Osteoblast (primary cell): ENCODE measurements around the gene RHBDD3. TPM values are rescaled to one million over a fixed set of nuclear protein-coding genes. Genes with fewer than 3 reads are reported as not detected.
A peak's percentile ranks its signal among the peaks of the same experiment; 100 is the strongest.

ENCODE experiments used
- DNase-seq: peaks from one replicate; pipeline ENCODE4 v3.0.0; 2011; ENCODE audit warnings: low spot score, mixed read lengths; ENCODE audit not compliant: insufficient read length; ENCODE audit errors: missing footprints
- H2AFZ ChIP-seq: 2 replicates; pipeline ENCODE4 v1.6.0; 2011; ENCODE audit warnings: mild to moderate bottlenecking, low read length
- H3K27ac ChIP-seq: 2 replicates; pipeline ENCODE4 v1.5.1; 2011; ENCODE audit warnings: mild to moderate bottlenecking, low read depth, low read length, moderate library complexity
- H3K27me3 ChIP-seq: 2 replicates; pipeline ENCODE4 v1.6.0; 2012; ENCODE audit warnings: mild to moderate bottlenecking, control low read depth, inconsistent platforms, low read length, moderate library complexity; ENCODE audit not compliant: insufficient read depth
- H3K36me3 ChIP-seq: 2 replicates; pipeline ENCODE4 v1.5.1; 2011; ENCODE audit warnings: mild to moderate bottlenecking, low read length, control low read depth, moderate library complexity; ENCODE audit not compliant: insufficient read depth
- H3K4me1 ChIP-seq: 2 replicates; pipeline ENCODE4 v1.5.1; 2011; ENCODE audit warnings: mild to moderate bottlenecking, low read length, control low read depth, moderate library complexity; ENCODE audit not compliant: insufficient read depth
- H3K4me2 ChIP-seq: 2 replicates; pipeline ENCODE4 v1.6.0; 2011; ENCODE audit warnings: mild to moderate bottlenecking, low read length; ENCODE audit not compliant: insufficient read depth
- H3K4me3 ChIP-seq: fragments of 200-600 bp; sonication (generic); 3 replicates; pipeline ENCODE4 v1.5.1; 2012; ENCODE audit warnings: mild to moderate bottlenecking, low read length, inconsistent platforms; ENCODE audit not compliant: insufficient read depth
- H3K79me2 ChIP-seq: 2 replicates; pipeline ENCODE4 v1.6.0; 2012; ENCODE audit warnings: mild to moderate bottlenecking, low read length, control low read depth, inconsistent platforms; ENCODE audit not compliant: insufficient read depth
- H3K9me3 ChIP-seq: 2 replicates; pipeline ENCODE4 v1.5.1; 2011; ENCODE audit warnings: low read depth, low read length, control low read depth
- H4K20me1 ChIP-seq: 2 replicates; pipeline ENCODE4 v1.6.0; 2012; ENCODE audit warnings: mild to moderate bottlenecking, low read length, control low read depth; ENCODE audit not compliant: insufficient read depth
- CTCF ChIP-seq: IDR thresholded peaks from 2 replicates; pipeline ENCODE4 v1.5.1; 2011; ENCODE audit warnings: mild to moderate bottlenecking, low read depth, low read length, moderate library complexity; ENCODE audit errors: extremely low read depth
- total RNA-seq: library from RNA; depleted of rRNA; stranded (reverse); fragments of >200 nt; gene quantifications from 2 replicates; pipeline ENCODE4 v1.2.3, GENCODE V29; 2012

Gene RHBDD3
- total RNA-seq, 1 donor, result 25.0 TPM

- no peak overlapping the region for H2AFZ ChIP-seq
- no peaks in the 10 kb centered on the region for H3K9me3 ChIP-seq
- H3K4me1 ChIP-seq, result no peaks in the 10 kb centered on the region
- DNase-seq, result peak; percentile 73
- peaks cover 1% of the 10 kb centered on the region for H3K79me2 ChIP-seq
- no peaks in the 10 kb centered on the region for H3K27me3 ChIP-seq
- H3K36me3 ChIP-seq, result peaks cover 12% of the 10 kb centered on the region
- H3K4me3 ChIP-seq, result no peak overlapping the region
- TF ChIP-seq CTCF, result no peak
- no peak overlapping the region for H3K4me2 ChIP-seq
- H3K27ac ChIP-seq, result no peak overlapping the region
- peaks cover 4% of the 10 kb centered on the region for H4K20me1 ChIP-seq
These were observed 7.0 kb downstream of the RHBDD3 start for GRCh38 chr22:29260601-29261315.

- DNase-seq, result peak; percentile 75
These were observed 7.7 kb downstream of the RHBDD3 start for GRCh38 chr22:29260031-29260560.

GRCh38 chr22:29259253-29259899 is 8.4 kb downstream of the RHBDD3 start:
- DNase-seq, result peak; percentile 68
- H3K4me2 ChIP-seq, result no peak overlapping the region
- H2AFZ ChIP-seq, result no peak overlapping the region

More at GRCh38 chr22:29260031-29260560, 7.7 kb downstream of the RHBDD3 start:
- Histone ChIP-seq H3K79me2 (no peaks in the 10 kb centered on the region), H4K20me1 (peaks cover 4% of the 10 kb centered on the region), H3K36me3 (peaks cover 9% of the 10 kb centered on the region), H3K4me3 (no peak overlapping the region), H3K27ac (no peak overlapping the region), H3K4me1 (no peaks in the 10 kb centered on the region), H3K9me3 (no peaks in the 10 kb centered on the region), H3K4me2 (no peak overlapping the region), H2AFZ (no peak overlapping the region), H3K27me3 (no peaks in the 10 kb centered on the region)
- no peak for TF ChIP-seq CTCF

More at GRCh38 chr22:29259253-29259899, 8.4 kb downstream of the RHBDD3 start:
- Histone ChIP-seq H3K27ac (no peak overlapping the region), H3K79me2 (no peaks in the 10 kb centered on the region), H3K9me3 (no peaks in the 10 kb centered on the region), H3K27me3 (no peaks in the 10 kb centered on the region), H4K20me1 (peaks cover 4% of the 10 kb centered on the region), H3K4me1 (no peaks in the 10 kb centered on the region), H3K4me3 (no peak overlapping the region), H3K36me3 (peaks cover 5% of the 10 kb centered on the region)
- TF ChIP-seq CTCF, result no peak
